NCI-H2171 treated with DMSO at 0.1 percent for 48 hours (cell line): ENCODE results near the gene KRABD2.
A peak's percentile ranks its signal among the peaks of the same experiment; 100 is the strongest.
"Not testable (repeated sequence)": the region's sequence is repeated elsewhere in the genome, so short reads cannot be mapped to it uniquely, and the experiment has no call there.

Experiments used
- DNase-seq: peaks from one replicate; lab custom pipeline; 2025; lab: John Stamatoyannopoulos, UW

Gene KRABD2

GRCh38 chr17:8360751-8361150, 15.8 kb downstream of the KRABD2 start:
- no peak for DNase-seq

GRCh38 chr17:8360260-8360659, 16.2 kb downstream of the KRABD2 start:
- peak; percentile 60 for DNase-seq

- DNase-seq = peak; percentile 90
Measured at GRCh38 chr17:8359769-8360168, 16.7 kb downstream of the KRABD2 start.

GRCh38 chr17:8357910-8358309, 18.6 kb downstream of the KRABD2 start:
- DNase-seq = no peak

- no peak for DNase-seq
Measured at GRCh38 chr17:8354236-8354635, 22.3 kb downstream of the KRABD2 start.

- no peak for DNase-seq
Measured at GRCh38 chr17:8353736-8354135, 22.8 kb downstream of the KRABD2 start.

- DNase-seq = no peak
Measured at GRCh38 chr17:8350339-8350738, 26.2 kb downstream of the KRABD2 start.

- DNase-seq = not testable (repeated sequence)
Measured at GRCh38 chr17:8347001-8347400, 29.5 kb downstream of the KRABD2 start.

- no peak for DNase-seq
Measured at GRCh38 chr17:8345951-8346665, 30.4 kb downstream of the KRABD2 start.

GRCh38 chr17:8345052-8345690, 31.3 kb downstream of the KRABD2 start:
- no peak for DNase-seq

GRCh38 chr17:8341456-8341855, 35.0 kb downstream of the KRABD2 start:
- DNase-seq = no peak

GRCh38 chr17:8339540-8339939, 37.0 kb downstream of the KRABD2 start, which contains the start of gene ODF4:
Gene ODF4 (plus strand): TSS chr17:8339840. CDS start chr17:8340052, 212 bp downstream.
- no peak for DNase-seq

GRCh38 chr17:8338753-8339140, 37.8 kb downstream of the KRABD2 start:
- no peak for DNase-seq

GRCh38 chr17:8337802-8338752, 38.4 kb downstream of the KRABD2 start:
- DNase-seq = no peak

- no peak for DNase-seq
Measured at GRCh38 chr17:8333281-8333680, 43.2 kb downstream of the KRABD2 start.

- no peak for DNase-seq
Measured at GRCh38 chr17:8332688-8333087, 43.8 kb downstream of the KRABD2 start.

GRCh38 chr17:8332128-8332527, 44.4 kb downstream of the KRABD2 start:
- no peak for DNase-seq

- DNase-seq = no peak
Measured at GRCh38 chr17:8327303-8327649, 49.2 kb downstream of the KRABD2 start.
